ENCODE data around the gene NMB. TPM values are rescaled to one million over a fixed set of nuclear protein-coding genes. Genes with fewer than 3 reads are reported as not detected.

NMB gene
- total RNA-seq, 4 donors from 2014 or later, result 0.94 to 1.6 (median 1.6) TPM; not detected in 1

DNA sequence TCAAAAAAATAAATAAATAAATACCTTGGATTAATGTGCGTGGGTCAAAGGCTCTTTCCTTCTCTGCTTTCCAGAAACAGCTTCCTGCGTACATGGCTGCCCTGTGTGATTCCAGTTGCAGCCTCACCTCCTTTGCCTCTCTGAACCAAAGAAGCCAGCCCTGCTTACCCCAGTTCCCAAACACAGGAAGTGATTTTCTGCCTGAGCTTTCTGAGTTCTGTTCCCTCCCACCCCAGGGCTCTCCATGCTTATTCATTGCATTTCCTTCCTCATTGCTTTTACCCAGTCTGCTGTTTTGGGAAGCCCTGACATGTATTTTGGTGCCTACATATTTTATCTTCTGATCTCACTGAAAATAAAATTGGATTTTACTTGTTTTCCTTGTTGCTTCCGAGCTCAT lies 41.8 kb downstream of the NMB start:
- Histone ChIP-seq H3K27ac (peak overlapping the region in 1 of 4 donors; percentile 14), H3K4me1 (peaks cover 3 to 18% of the 10 kb centered on the region in 2 donors), H3K9me3 (peaks cover 0 to 4% (median under 1%) of the 10 kb centered on the region in 3 donors), H3K27me3 (no peaks in the 10 kb centered on the region), H3K36me3 (peaks cover 3 to 8% of the 10 kb centered on the region in 2 donors), H3K4me3 (no peak overlapping the region)
- in situ Hi-C loops (cut with MboI; ENCODE audit: low sequenced_read_pairs in 4 of 4) (no loop called here), intact Hi-C loops (cut with DNase I; ENCODE audit: low total_unique reads) (no loop called here)
- no peak for TF ChIP-seq CTCF (IDR thresholded peaks at IDR 0.05 in 4 of 5, conservative IDR thresholded peaks at IDR 0.05 in 1 of 5)
- TF ChIP-seq POLR2A (IDR thresholded peaks at IDR 0.05), result no peak
- DNase-seq (no peak), ATAC-seq (no peak)

GRCh38 chr15:84611631-84612030 lies 46.4 kb downstream of the NMB start:
- no peak overlapping the region for H3K4me3 ChIP-seq
- H3K27me3 ChIP-seq, result no peaks in the 10 kb centered on the region
- intact Hi-C loops (cut with DNase I; ENCODE audit: low total_unique reads) (no loop called here), in situ Hi-C loops (cut with MboI; ENCODE audit: low sequenced_read_pairs in 4 of 4) (no loop called here)
- DNase-seq (no peak), ATAC-seq (no peak)
- no peaks in the 10 kb centered on the region for H3K36me3 ChIP-seq
- no peak overlapping the region for H3K27ac ChIP-seq
- no peaks in the 10 kb centered on the region for H3K9me3 ChIP-seq
- peaks cover 4 to 6% of the 10 kb centered on the region in 2 donors for H3K4me1 ChIP-seq
- TF ChIP-seq CTCF (IDR thresholded peaks at IDR 0.05 in 4 of 5, conservative IDR thresholded peaks at IDR 0.05 in 1 of 5), result no peak
- TF ChIP-seq POLR2A (IDR thresholded peaks at IDR 0.05), result no peak

GRCh38 chr15:84609818-84610525 lies 48.0 kb downstream of the NMB start:
- no peaks in the 10 kb centered on the region for H3K27me3 ChIP-seq
- TF ChIP-seq CTCF (IDR thresholded peaks at IDR 0.05 in 4 of 5, conservative IDR thresholded peaks at IDR 0.05 in 1 of 5) (no peak), POLR2A (IDR thresholded peaks at IDR 0.05) (no peak)
- H3K4me1 ChIP-seq, result peaks cover 6% of the 10 kb centered on the region in 2 donors
- ATAC-seq, result peak; percentile 54 to 85
- no peak overlapping the region for H3K4me3 ChIP-seq
- intact Hi-C loops (cut with DNase I; ENCODE audit: low total_unique reads) (no loop called here), in situ Hi-C loops (cut with MboI; ENCODE audit: low sequenced_read_pairs in 4 of 4) (no loop called here)
- no peak for DNase-seq
- H3K36me3 ChIP-seq, result no peaks in the 10 kb centered on the region
- no peaks in the 10 kb centered on the region for H3K9me3 ChIP-seq
- peak overlapping the region; percentile 45 to 68 (median 56) for H3K27ac ChIP-seq

GRCh38 chr15:84608707-84609284 lies 49.2 kb downstream of the NMB start:
- H3K9me3 ChIP-seq, result no peaks in the 10 kb centered on the region
- in situ Hi-C loops (cut with MboI; ENCODE audit: low sequenced_read_pairs in 4 of 4), result no loop called here
- DNase-seq, result no peak
- H3K36me3 ChIP-seq, result peaks cover 0 to 7% of the 10 kb centered on the region in 2 donors
- TF ChIP-seq CTCF (IDR thresholded peaks at IDR 0.05 in 4 of 5, conservative IDR thresholded peaks at IDR 0.05 in 1 of 5), result no peak
- TF ChIP-seq POLR2A (IDR thresholded peaks at IDR 0.05), result no peak
- peaks cover 6% of the 10 kb centered on the region in 2 donors for H3K4me1 ChIP-seq
- H3K27me3 ChIP-seq, result no peaks in the 10 kb centered on the region
- intact Hi-C loops (cut with DNase I; ENCODE audit: low total_unique reads), result no loop called here
- no peak for ATAC-seq
- H3K27ac ChIP-seq, result no peak overlapping the region
- H3K4me3 ChIP-seq, result no peak overlapping the region
